HL-60/S4 treated with phorbol 12-myristate 13-acetate at 8.2 ng/mL for 4 days and 3 days (cell line): ENCODE data around the gene AFF3.

Experiments used
- in situ Hi-C: fragments of 300-500 bp; cut with MboI; formaldehyde crosslinking; loops from 2 replicates; pipeline ENCODE4 v1.15.0; 2022; ENCODE audit warnings: low sequenced_read_pairs

Gene AFF3

DNA sequence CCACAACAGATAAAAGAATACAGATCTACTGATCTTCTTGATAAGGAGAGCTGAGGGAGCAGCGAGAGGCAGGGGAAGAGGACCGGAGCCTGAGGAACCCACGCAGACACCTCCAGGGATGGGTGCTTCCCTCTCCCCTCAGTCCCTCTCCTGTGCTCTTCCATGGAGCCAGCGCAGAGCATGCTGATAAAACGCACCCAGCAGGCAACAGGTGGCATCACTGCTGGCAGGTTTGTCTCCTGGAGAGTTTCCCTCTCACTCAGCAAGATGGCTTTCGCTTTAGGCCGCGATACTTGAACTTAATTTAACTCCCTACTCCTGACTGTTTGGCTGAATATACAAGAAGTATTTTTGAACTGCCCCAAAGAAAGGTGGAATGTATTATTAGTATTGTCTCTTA, 489.5 kb downstream of the AFF3 start:
- in situ Hi-C loops, result no loop called here

DNA sequence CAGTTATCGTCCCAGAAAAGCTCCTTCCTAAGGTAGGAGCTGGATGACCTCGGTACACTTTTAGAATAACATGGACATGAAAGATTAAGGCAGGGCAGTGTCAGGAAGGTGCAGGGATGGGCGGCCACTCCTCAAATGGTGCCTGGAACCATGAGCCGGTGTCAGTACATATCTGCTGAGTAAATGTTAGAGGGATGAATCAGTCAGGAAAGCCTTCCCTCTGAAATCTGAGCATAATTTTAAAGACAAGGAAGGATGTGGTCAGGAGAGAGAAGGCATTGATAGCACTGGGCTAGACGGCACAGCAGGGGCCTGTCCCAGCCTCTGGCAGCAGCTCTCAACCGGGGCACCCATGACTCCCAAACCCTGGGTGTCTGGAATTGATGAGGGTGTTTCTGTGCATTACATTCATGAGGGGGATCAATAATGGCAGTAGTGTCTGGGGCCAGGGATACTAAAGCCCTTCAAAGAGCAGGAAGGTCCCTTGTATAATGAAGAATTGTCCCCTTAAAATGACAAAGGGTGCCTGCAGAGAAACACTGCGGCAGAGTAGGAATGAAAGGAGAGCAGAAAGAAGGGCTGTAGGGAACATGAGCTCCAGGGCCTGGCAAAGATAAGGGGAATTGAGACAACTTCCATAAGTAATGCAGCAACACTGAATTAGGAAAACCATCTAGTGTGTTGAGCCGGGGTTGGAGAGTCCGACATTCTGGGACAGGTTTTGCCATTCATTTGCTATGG, 490.3 kb downstream of the AFF3 start:
- in situ Hi-C loops, result no loop called here

DNA sequence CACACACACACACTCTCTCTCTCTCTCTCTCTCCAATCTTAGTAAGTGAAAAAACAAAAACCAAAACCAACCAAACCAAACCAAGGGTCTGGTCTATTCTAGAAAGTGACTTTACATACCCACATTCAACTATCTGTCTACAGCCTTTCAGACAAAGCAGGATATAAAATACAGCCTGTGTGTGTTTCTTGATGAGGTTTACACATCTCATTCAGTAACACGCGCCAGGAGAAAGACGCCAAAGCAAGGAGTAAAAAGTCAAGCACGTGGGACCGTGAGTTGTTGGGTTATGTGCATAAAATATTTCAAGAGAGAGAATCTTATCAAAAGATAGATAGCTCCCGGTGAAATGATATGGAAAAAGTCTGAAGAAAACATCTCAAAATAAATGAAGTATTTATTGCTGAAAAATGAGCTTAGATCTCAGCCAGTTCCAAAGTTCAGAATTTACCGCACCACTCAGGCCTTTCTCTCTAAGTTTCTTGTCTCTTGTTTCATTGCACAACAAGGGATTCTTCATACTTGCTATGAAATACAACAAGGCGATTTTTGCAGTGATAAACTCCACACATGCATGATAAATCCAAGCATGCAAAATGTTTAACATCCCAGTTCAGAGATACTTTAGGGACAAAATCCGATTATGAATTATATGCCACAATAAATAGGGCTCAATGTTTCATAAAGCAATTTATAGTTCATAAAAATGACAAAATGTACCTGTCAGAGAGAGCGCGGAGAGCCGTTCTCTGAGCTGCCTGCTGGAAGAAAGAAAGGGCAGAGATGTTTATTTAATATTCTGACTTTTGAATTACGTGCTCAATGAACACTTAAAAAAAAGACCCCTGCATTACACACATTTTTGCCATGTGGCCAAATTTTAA, 493.2 kb downstream of the AFF3 start:
- in situ Hi-C loops, result no loop called here

DNA sequence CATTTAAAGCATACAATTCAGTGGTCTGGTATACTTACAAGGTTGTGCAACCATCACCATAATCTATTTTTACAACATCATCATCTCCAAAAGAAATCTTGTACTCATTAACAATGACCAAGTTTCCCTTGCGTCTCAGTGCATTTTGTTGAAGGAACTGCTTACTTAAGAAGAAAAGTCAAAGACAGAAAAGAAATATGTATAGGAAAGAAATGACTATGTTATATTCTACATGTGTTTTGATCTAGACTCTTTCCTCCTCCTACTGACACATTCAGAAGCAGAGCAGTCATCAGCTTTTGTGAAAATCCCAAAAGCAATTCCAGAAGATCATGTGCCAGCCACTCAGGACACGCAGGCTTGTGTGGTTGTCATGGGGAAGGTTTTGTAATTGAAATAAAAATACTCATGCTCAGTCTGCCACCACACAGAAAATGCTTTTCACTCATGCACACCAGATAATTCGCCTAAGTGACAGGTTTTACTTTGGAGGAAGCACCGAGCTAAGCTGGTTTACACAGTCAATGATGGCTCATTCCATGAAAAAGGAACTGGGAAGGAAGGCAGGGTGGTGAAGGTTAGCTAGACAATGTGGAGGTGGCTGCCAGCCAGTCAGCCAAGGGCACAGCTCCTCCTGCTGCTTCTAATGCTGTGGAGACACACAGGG, 494.1 kb downstream of the AFF3 start:
- in situ Hi-C loops, result no loop called here

DNA sequence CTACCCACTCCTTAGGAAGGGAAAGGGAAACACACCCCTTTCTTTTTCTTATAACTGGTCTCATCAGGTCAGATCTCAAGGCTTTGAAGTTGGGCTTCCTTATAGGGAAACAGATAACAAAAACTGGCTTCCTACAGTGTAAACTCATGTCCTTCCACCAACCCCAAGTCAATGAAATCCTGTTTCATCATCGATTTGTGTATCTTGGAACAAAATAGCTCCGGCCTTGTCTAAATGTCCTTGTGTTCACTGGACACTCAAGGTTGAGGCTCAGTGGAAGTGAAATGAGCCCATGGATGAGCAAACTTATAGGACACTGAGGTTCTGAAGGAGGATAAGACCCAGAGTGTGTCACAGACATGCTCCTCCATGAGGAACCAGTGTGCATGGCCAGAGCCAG, 496.4 kb downstream of the AFF3 start:
- in situ Hi-C loops, result no loop called here

DNA sequence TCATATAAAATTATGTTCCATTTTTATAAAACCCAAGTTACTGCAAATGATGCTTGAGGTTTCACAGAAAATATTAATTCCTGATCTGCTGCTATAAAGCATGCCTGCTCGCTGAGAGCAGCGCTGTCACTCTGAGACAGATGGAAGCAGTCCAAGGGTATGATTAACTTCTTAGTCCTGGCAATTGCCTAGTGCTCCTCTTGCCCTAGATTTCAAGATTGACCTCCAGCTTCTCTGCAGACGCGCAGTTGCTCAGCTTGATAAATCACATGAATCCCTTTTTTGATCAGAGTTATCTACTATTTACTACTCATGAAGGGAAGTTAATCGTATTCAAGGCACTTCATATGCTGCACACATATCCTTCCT, 498.0 kb downstream of the AFF3 start:
- in situ Hi-C loops, result no loop called here

DNA sequence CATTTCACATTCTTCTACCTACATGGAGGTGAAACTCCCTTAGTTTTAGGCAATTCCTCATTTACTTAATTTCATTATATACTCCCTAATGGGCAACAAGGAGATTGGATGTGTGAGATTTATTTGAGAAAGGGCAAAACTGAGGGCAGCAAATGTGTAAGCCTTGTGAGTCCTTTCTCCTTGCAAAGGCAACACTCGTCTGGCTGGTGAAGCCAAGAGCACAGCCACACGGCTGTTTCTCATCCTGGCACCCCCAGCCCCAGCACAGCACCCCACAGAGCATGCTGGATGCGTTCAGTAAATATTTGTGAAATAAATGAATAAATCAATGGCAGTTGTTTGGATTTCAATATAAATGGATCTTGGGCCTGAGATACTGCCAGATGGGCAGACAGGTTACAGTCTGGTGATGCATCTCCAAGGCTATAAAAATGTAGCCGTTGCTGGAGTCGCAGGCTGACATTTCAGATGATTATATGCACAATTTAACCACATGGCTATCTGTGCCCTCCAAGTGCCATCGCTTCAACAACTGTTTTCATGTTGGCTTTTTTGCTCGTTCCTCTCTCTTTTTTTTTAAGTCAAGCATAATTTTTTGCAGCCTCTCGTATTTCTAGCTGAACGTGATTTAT, 498.5 kb downstream of the AFF3 start:
- in situ Hi-C loops, result no loop called here

DNA sequence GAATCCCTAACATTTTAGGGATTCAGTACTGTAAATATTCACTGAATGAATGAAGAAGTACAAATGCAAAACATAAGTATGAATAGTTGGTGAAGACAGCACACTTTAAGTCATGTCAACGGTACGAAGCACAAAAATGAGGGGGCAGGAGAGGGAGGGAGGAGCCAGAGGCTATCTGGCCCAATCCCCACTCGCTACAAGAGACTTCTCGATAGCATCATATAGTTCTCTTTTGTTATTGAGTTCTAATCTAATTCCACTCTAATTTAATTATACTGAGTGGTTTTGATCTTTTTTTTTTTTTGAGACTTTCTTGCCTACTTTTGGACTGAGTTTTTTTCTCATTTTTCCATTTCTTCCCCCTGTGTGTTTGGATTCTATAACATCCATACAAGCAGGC, 500.4 kb downstream of the AFF3 start:
- in situ Hi-C loops, result no loop called here

DNA sequence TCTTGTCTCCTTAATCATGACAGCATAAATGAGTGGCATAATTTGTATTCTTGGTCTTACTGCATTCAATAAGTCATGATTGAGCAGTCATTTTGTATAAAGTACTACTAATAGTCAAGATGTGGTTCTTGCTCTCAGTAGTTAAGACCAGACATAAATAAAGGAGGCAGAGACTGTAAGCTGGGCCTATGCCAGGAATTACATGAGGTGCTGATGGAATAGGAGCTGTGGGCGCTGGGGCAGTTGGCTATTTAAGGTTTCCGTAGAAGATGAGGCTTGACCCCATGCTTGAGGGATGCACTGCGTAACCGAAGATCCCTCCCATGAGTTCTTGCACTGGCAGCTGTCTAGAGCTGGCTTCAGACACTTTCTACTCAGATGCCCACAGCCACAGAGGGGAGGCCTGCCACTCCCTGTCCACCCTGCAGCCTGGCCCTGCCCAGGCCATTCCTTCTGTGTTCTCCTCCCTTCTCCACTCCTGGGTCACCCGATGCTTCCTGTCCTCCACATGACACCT, 501.7 kb downstream of the AFF3 start:
- in situ Hi-C loops, result no loop called here

DNA sequence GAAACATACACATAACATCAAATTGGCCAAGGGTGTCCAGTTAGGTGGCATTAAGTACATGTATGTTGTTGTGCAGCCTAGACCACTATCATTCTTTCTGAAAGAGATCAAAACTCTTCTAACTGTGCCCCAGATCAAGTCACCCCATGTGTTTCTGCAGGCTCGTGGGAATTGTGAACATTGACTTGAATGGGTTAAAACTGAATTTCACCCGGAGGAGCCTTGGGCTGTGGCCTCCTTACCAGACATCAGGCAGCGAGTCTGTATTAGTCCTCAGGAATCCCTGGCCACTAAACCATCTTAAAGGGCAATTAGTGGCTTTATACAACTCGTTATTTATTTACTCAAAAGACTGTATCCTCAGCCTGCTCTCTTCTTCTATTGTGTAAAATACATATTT, 503.6 kb downstream of the AFF3 start:
- in situ Hi-C loops, result no loop called here

DNA sequence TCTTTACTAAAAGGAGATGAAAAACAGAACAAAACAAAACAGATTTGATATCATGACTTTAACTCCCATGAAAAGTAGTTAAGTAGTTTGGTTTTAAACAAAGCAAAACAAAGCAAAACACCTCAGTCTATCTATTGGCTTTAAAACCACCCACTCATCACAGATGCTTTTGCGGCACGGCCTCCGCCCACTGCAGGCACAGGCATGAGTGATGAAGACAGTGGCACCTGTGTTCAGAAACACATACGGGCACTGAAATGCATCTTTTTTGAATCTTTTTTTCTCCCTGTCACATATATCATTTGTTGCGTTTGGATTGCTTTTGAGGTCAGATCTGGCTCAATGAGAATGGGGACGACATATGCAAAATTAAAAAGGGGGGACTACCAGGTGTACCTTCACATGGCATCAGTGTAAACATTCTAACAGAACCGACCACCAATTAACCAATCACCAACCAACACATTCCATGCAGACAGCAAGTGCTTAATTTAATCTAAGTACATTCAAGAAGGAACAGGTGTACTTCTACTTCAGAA, 505.2 kb downstream of the AFF3 start:
- in situ Hi-C loops, result no loop called here

DNA sequence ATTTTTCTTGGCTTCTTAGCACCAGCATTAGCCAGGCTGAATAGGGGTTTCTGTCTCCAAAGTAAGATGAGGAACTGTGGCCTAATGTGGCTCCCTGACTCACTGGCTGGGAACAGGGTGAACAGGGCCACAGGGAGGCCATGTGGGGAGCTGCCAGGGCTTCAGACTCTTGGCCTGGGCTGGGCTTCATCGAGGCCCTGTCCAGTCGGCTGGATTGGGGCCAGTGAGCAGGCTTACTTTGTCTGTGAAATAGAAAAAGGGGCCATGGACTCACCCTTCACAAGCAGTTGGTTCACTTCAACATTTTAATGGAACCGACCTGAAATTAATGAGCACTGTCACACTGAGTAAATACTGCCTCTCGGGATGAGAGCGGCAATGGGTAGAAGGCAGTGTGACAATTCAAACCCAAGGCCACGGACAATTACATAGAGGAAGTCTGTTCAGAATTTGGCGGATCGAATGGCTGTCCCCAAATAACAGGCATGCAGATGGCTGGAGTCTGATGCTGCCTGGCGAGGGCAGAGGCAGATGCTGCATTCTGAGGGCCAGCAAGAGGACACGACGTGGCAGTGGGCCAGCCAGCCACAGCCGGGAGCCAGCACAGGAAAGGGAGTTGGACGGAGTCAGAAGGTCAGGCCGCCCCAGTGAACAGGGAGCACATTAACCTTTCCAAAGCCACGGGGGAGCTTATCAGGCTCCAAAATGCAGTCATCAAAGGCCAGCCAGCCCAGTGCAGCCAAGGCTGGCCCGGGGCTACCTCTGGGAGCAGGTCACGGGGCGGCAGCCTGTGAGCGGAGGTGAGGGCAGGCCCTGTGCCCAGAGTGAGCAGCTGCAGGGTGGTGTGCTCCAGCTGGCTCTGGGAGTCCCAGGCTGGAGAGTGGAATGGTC, 506.0 kb downstream of the AFF3 start:
- in situ Hi-C loops, result no loop called here

DNA sequence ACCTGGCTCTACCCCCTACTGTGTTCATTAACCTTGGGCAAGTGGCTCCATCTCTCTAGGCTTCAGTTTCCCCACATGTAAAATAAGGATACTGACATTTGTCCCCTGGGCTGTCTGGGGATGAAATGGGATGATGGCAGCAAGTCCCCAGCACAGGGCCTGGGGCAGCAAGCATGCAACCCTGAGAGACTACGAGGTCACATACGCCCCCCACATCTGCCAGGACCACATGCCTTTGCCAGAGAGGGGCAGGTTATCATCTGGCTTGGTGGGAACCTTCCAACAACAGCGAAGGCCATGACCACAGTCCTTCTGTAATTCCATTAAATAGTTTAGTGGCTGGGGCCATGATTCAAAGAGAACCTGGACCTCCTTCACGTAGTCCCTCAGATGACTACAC, 506.7 kb downstream of the AFF3 start:
- in situ Hi-C loops, result no loop called here

DNA sequence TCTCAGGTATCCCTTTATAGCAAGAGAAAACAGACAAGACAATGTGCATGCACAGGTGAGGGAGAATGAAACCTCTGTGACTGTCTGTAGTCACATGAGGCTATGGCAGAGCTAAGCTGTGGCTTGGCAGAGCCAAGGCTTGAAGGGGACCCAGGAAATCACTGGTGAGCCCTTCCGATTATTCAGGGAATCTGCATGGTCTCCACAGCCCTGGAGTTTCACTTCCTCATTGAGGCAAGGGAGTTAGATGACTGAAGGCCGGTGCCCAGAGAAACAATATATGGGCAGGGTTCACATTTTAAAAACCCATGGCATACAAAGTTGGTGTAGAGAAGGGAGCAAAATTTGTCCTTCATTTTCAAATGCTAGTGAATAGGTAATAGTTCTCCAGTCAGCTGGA, 508.2 kb downstream of the AFF3 start:
- in situ Hi-C loops, result no loop called here

DNA sequence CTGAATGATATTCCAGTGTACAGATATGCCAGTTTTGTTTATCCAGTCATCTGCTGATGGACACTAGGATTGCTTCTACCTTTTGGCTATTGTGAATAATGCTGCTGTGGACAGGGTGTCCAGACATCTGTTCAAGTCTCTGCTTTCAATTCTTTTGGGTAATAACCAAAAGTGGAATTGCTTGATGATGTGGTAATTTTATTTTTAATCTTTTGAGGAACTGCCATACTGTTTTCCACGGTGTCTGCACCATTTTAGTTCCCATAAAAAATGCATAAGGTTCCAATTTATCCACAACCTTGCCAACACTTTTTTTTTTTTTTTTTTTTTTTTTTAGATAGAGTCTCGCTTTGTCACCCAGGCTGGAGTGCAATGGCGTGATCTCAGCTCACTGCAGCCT, 510.7 kb downstream of the AFF3 start:
- in situ Hi-C loops, result no loop called here

DNA sequence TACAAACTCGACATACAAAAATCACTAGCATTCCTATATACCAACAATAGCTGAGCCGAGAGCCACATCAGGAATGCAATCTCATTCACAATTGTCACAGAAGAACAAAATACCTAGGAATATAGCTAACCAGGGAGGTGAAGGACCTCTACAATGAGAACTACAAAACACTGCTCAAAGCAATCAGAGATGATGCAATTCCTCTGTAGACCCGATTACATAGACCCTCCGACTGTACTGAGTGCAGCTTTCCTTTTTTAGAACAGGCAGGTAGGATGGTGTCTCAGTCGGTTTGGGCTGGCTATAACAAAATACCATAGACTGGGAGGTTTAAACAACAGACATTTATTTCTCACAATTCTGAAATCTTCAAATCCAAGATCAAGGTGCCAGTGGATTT, 513.1 kb downstream of the AFF3 start:
- in situ Hi-C loops, result no loop called here

DNA sequence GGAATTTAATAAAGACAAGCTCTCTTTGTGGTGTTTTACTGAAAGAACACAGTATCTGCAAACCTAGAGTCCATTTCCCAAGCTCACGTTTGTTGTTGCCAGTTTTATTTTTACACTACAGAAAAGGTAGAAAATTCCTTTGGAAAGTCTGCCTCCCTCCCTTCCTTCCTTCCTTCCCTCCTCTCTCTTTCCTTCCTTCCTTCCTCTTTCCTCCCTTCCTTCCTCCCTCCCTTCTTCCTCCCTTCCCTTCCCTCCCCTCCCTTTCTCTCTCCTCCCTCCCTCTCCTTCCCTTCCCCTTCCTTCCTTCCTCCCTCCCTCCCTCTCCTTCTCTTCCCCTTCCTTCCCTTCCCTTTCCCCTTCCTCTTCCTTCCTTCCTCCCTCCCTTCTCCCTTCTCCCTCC, 516.2 kb downstream of the AFF3 start:
- in situ Hi-C loops, result no loop called here

DNA sequence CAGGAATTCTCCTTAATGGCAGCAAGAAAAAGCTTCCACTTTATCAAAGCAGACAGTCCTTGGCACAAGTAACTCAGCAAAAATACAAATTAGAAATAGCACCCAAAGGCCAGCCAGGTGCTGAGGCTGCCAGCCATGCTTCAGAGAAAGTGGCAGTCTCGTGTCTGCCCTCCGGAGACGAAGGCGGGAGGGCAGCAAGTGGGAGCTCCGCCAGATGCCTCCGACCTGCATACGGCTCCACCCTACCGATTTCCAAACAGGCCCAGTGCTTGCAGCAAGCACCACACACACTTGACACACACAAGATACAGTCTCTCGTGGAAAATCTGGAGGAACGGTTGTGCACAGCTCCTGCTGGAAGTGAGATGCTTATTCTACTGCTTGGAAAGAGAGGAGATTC, 517.7 kb downstream of the AFF3 start:
- in situ Hi-C loops, result no loop called here

DNA sequence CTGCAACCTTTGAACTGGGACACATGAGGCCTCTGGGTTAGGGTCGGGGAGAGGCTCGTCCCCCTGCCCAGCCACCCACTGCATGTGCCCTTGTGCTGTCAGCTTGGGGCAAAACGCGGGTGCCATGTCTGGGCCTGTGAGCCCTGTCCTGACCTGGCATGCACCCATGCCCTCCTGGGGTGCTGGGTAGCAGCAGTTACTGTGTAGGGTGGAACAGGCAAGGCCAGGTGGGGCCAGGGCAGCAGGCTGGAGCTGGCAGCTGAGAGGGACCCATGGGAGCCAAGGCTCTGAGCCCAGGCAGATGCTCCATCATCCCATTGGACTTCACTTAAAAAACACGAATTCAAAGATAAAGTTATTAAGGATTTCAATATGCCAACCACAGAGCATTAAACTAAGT, 518.8 kb downstream of the AFF3 start:
- in situ Hi-C loops, result no loop called here

DNA sequence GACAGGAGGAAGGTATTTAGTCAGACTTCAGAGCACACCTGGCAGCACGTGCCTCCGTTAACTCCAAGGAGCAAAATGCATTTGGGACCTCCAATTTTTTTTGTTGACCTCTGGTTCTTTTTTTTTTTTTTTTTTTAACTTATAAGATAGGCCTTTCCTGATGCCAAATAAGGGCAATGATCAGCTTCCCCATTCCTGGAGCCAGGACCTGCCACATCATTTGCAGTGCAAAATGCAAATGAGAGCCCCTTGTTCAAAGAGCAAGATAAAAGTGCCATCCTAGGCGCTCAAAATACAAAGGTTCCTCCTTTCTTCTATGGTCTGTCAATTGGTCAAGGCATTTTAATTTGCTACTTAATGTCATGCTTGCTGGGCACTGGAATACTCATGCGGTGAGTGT, 519.4 kb downstream of the AFF3 start:
- in situ Hi-C loops, result no loop called here
